Activated CD8-positive, alpha-beta memory T cell treated with anti-CD3 and anti-CD28 coated beads for 48 hours (primary cell): ENCODE data around the gene PRR36.

Experiments used
- DNase-seq, 3 experiments: peaks; one replicate each; pipeline ENCODE4 v3.0.0-alpha.2; 2020; ENCODE audit warnings: low read depth in 2 of 3, low spot score in 2 of 3

PRR36 gene

GRCh38 chr19:7846155-7846646 lies 28.0 kb downstream of the PRR36 start:
- no peak for DNase-seq

- DNase-seq = no peak
These were observed 28.6 kb downstream of the PRR36 start for GRCh38 chr19:7845390-7846154.

GRCh38 chr19:7844951-7845350 lies 29.2 kb downstream of the PRR36 start:
- DNase-seq = no peak

GRCh38 chr19:7844405-7844804 lies 29.8 kb downstream of the PRR36 start:
- DNase-seq = no peak

GRCh38 chr19:7843521-7843920 lies 30.7 kb downstream of the PRR36 start:
- DNase-seq = no peak

GRCh38 chr19:7842661-7843294 lies 31.4 kb downstream of the PRR36 start:
- DNase-seq = no peak

- DNase-seq = no peak
These were observed 32.2 kb downstream of the PRR36 start for GRCh38 chr19:7841751-7842660.

- DNase-seq = no peak
These were observed 33.6 kb downstream of the PRR36 start for GRCh38 chr19:7840629-7841028.

- DNase-seq = no peak
These were observed 34.7 kb downstream of the PRR36 start for GRCh38 chr19:7839476-7839875.

GRCh38 chr19:7833225-7834099 lies 40.7 kb downstream of the PRR36 start:
- DNase-seq = no peak

GRCh38 chr19:7832781-7833180 lies 41.4 kb downstream of the PRR36 start:
- no peak for DNase-seq

- no peak for DNase-seq
These were observed 42.2 kb downstream of the PRR36 start for GRCh38 chr19:7832009-7832408.

- no peak for DNase-seq
These were observed 42.7 kb downstream of the PRR36 start for GRCh38 chr19:7831452-7831851.

- DNase-seq = no peak
These were observed 43.4 kb downstream of the PRR36 start for GRCh38 chr19:7830823-7831222.

- no peak for DNase-seq
These were observed 43.9 kb downstream of the PRR36 start for GRCh38 chr19:7830272-7830771.

- peak; percentile 98 to 99 (median 98) for DNase-seq
These were observed 44.5 kb downstream of the PRR36 start, which contains the start of gene EVI5L for GRCh38 chr19:7829561-7830271. EVI5L (plus strand) TSS chr19:7830218; CDS start chr19:7846543, 16,325 bp downstream.

GRCh38 chr19:7829166-7829520 lies 45.0 kb downstream of the PRR36 start:
- DNase-seq = no peak

GRCh38 chr19:7823686-7824301 lies 50.4 kb downstream of the PRR36 start:
- no peak for DNase-seq

- no peak for DNase-seq
These were observed 51.2 kb downstream of the PRR36 start for GRCh38 chr19:7822910-7823515.
